HG02943 (cell line): Measurements from ENCODE around the gene METTL1.
A peak's percentile ranks its signal among the peaks of the same experiment; 100 is the strongest.

ENCODE experiments used
- ATAC-seq: cut with Tn5 transposase; IDR thresholded peaks from one replicate; pipeline ENCODE4 v1.9.1; 2021; ENCODE audit warnings: mild to moderate bottlenecking, low read depth, moderate library complexity; ENCODE audit not compliant: unreplicated experiment

Gene METTL1

DNA sequence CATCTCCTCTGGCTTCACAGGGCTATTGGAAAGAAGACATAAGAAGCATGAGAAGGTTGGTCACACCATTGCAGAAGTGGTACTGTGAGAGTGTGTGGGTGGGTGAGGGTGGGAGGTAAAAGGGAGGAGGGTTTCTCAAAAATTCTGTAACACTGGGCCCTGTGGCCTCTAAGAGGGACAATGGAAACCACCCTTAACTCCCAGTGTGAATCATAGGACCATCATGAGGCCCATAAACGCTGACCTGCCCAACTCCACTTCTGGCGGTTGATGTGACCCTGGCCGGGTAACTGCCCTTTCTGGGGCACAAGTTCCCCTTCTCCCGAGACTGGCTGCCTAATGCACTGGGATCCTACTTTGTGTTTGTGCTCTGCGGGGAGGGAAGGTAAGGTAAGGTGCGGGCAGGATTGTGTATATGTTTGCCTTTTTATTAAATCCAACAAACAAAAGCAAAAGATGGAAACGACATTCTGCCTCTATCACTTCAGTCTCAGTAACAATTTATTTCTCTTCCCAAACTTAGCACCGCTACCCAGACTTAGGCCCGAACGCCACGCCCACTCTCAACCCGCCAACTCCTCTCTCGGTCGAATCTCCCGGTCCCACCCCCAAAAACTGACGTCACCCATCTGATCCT is 551 bp downstream of the METTL1 start:
- peak; percentile 75 for ATAC-seq

DNA sequence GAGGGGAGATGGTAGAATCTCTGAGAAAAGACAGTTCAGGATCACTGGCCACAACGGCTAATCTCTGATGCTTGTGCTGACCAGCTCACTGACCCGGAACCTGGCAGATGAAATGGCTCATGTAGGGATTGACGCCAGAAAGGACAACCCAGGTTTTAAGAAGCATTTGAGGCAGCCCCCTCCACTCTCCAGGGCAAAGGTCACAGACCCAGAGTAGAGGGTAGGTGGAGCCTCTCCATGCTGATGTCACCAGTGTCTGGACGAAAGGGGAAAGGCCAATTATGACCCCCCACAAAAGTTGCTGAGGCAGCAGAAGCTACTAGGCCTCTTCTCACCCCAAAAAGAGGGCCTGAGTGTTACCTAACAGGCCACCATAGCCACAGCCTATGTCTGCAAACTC is 1.2 kb downstream of the METTL1 start:
- no peak for ATAC-seq

DNA sequence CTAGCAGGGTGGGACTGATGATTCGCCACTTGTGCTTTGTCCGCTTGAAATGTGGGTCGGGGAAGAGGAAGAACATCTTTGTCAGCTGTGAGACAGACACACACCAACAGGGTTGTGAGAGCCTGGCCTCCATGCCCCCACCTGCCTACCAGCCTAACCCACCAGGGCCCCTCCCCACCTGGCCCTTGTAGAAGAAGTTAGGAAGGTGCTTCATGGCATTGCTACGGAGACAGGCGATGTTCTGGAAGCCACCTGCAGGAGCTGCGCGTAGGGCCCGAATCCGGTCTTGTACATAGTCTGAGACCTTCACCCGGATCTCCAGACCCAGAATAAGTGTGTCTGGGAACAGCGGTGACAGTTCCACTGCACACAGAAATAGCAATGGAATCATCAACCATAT is 2.3 kb downstream of the METTL1 start:
- no peak for ATAC-seq

DNA sequence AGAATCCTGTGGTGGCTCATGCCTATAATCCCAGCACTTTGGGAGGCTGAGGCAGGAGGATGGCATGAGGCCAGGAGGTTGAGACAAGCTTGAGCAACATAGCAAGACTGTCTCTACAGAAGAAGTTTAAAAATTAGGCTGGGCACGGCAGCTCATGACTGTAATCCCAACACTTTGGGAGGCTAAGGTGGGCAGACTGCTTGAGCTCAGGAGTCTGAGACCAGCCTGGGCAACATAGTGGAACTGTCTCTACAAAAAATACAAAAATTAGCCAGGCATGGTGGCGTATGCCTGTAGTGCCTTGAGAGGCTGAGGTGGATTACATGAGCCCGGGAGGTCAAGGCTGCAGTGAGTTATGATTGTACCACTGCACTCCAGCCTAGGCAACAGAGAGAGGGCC is 4.0 kb downstream of the METTL1 start:
- ATAC-seq, result no peak

DNA sequence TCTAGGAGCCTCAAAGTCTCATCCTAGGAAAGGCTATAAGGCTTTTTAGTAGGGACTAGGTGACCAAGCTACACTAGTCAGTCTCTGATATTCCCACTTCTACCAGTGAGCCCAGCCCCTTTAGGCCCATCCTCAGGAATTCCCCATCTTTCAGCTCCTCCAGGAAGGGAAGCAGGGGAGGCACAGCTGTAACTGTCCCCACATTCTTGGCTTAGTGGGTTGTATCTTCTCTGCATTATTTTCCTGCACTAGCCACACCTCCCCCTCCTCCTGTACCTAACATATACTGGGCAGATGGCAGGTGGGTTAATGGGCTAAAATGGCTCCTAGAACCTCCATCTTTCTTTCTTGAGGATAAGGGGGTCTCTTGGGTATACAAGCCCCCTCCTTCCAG is 4.6 kb downstream of the METTL1 start:
- no peak for ATAC-seq

DNA sequence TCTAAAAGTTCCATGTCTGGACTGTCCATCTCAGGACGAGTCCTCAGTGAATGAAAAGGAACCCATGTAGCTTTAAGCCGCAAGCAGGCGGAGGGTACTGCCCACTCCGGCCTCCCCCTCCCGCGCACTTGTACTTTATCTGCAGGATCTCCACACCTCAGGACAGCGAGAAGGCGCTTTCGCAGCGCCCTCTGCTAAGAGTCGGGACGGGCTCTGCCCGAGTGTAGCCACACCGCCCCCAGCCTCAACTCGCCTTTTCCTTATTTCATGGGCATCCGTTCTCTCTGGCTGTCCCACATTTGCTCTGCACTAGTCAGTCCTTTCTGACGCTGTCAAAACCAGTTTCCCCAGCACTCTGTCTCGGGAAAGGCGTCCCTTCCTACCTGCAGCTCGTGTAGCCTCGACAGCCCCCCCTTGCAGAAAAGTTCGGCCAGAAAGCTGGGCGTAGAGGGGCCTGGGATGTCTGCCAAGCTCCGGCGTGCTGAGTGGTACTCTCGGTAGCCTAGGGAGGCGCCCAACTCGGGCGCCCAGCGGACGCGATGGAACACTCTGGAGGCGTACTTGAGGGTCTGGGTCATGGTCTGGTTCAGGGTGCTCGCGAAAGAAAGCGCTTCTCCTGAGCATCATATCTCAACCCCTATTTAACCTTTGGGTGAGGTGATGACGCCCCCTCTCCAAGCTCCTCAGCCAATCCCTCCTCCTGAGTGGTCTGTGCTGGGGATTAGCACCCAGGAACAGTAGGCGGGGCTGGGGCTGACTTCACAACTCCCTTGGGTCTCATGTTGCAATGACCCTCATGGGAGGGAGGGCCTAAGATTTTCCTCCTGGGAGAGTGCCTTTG is 5.2 kb downstream of the METTL1 start, which contains the start of gene CYP27B1:
TSS of gene CYP27B1 (minus strand) at position 615 of the 841 bp plus-strand sequence. CDS start at position 578, 37 bp downstream.
- no peak for ATAC-seq

DNA sequence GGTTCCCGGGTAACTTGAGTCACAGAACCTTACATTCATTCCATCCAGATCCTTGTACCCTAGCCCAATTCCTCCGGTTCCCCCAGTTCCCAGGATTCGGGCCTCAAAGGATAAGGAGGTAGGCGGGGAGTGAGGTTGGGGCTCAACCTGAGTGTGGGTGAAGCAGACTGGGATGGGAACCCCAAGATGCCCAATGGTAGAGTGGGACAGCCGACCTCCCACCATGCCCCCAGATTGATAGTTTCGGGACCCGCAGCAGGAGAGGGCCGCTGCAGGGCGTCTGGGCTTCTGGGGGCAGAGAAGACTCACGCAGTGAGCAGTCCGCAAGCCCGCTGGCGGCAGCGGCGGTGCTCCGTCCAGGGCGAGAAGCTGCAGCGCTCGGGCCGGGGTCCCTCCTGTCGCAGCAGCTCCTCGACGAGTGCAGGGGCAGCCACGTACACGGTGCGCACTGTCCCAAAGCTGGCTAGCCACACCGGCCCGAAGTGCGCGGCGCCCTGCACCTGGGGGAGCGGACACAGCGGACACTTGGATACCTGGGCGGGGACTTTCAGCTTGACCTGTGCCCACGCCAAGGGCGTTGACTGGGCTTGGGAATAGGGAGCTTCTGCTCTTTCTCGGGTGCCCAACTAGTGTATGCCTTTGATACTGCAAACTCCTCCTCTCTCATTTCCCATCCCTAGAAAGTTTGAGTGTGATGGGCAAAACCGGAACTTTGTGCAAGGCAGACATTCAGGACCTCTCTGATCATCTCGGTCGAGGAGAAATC is 6.0 kb downstream of the METTL1 start:
- no peak for ATAC-seq

DNA sequence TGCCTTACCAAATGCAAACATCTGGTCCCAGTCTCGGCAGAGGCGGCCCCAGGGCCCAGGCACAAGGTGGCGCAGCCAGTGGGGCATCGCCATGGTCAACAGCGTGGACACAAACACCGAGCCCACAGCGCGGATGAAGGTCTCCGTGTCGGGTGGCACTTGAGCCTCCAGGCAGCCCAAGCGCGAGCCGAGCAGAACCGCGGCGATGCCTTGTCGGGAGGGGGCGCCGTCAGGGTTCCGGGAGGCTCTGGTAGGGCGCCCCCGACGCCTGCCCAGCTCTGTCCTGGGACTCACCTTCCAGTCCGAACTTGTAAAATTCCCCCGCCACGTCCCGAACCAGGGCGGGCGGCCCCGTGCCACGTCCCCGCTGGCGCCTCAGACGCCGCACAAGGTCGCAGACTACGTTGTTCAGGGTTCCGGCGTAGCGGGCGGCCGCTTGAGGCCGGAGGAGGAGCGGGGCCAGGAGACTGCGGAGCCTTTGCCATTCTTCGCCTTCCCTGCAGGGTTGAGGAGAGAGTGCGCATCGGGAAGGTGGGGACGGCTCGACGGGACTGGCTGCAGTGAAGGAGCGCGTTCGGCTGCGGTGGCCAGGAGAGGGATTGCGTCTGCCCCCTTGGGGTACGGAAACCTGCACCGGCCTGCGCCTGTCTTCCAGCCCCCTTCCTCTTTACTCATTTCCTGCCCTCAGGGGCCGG is 6.8 kb downstream of the METTL1 start:
- ATAC-seq, result no peak

DNA sequence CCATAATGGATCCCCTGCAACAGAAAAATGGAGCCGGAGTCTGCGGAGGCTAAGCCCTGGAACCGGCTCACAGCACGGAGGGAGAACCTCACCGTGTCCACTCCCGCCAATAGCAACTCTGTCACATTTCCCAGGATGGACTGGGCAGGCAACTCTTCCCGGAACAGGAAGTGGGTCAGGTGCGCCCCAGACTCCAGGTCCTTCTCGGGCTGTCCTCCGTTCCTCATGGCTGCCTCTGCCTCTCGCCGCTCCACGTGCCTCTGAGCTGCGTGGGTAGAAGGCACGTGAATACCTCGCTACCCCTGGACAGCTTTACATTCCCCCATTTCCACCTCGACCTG is 7.3 kb downstream of the METTL1 start:
- ATAC-seq, result no peak

DNA sequence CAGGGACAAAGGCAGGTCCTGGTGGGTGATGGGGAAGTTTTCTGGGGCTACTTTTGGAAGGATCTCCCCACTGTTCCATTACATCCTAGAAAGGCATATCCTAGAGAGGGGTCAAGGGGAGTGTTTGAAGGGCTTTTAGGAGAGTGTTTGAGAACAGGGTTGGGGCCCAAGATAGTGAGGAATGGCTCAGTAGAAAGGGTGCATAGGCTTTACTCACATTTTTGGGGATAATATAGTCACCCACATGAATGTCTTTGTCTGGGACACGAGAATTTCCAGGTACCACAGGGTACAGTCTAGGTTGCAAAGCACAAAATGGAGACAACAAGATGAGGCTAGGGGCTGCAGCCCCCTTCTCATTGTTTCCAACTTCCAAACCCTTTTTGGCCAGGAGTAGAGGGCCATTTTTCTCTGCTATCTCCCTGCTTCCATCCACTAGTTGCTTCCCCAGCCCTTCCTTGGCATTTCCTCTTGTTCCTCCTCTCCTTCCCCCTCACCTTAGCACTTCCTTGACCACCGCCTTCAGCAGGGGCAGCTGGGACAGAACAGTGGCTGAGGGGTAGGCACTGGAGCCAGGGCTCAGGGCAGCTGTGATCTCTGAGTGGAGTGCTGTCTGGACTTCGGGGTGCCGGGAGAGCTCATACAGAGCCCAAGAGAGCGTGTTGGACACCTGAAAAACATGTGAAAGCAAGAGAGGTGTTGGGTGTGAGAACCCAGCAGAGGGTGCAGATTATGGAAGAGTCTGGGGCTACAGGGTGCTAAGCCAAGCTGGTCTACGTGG is 7.8 kb downstream of the METTL1 start:
- no peak for ATAC-seq

DNA sequence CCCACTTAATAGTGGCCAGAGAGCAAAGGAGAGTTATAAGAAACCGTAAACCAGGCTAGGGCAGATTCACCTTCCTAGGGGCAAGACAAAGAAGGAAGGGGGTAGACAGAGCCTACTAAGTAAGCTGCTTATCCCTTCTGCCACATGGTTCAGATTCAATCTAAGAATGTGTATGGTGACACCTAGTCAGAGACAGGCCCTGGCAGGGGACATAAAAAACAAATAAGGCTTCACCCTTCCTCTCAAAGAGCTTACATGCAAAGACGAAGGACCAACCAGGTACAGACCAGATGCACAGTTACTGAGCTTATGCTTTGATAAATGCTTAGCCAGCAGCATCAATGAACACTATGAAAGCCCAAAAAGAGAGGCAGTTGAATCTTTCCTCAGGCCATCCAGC is 9.4 kb downstream of the METTL1 start:
- ATAC-seq, result no peak

DNA sequence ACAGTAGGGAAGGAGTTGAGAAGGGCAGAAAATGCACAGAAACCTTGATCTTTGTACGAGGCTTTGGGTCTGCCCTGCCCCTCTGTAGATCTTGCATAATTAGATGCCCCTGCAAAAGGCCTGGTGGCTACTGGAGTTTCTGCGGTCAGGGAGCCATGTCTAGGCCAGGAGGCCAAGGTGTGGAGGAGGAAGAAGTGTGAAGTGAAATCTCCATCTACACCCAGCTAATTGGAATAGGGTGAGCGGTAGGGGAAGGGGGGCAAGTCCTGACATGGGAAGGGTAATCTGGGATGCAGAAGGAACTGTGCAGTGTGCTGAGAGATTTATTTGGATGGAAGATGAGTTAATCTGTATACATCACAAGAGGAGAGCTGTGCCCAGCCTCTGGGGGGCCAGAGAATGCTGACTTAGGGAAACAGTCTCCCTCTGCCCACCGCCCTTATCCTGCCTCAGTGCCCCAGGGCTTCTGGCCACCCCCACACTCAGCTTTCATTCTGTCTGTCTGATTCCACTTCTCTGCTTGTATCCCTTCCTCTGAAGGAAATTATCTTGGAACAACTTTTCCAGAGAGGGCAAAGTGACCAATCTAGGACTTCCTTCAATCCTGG is 10.4 kb downstream of the METTL1 start:
- ATAC-seq, result no peak

DNA sequence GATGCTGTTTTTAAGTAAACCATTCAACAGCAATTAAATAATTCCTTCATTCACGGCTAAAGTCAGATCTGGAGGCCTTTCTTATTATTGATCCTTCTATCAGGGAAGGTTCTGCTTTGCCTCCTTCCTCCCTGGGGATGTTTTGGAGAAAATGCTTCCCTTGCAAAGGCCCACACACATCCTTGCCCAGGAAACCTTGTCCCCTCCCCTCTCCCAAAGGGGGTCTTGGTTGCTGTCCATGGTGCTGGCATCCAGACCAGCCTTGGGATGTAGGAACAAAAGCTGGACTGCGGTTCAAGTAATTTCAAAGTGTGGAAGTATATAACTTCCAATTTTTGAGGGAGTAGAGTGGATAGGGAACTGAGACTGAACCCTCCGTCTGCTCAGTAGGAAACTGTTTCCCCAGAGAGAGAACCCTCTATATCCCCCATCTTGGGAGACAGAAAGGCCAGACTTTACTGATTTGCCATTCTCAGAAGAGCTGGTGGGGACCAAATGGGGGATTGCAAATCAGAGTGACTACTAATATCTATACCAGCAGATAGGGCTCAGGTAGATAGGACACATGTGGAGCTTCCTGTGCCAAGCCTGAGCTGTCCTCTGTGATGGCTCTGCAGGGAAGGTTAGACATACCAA is 11.4 kb downstream of the METTL1 start:
- no peak for ATAC-seq

DNA sequence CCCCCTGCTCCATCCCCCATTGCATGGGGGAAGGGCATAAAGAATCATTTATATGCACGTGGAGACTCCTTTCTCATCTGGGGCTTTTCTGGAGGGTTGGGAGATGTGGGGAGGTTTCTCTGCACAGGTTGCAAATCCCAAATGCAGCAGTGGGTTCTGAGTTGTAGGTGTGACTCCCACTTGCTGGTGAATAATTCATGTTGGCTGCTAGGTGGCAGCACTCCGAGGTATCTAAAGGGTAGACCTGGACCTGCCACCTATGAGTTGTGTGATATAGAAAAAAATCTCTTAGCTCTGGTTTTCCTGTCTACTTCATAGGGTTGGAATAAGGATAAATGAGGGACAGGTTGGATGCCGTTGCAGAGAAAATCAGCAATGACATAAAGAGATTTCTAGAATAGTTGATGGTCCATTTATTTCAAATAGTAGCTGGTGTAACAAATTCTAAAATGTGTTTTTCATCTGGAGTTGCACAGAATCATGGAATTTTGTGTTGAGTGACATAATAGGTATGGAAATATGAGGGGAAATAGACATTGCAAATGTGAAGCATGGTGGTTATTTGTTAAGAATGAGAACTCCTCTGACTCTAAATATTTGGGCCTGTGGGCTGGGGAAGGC is 12.4 kb downstream of the METTL1 start:
- ATAC-seq, result no peak

DNA sequence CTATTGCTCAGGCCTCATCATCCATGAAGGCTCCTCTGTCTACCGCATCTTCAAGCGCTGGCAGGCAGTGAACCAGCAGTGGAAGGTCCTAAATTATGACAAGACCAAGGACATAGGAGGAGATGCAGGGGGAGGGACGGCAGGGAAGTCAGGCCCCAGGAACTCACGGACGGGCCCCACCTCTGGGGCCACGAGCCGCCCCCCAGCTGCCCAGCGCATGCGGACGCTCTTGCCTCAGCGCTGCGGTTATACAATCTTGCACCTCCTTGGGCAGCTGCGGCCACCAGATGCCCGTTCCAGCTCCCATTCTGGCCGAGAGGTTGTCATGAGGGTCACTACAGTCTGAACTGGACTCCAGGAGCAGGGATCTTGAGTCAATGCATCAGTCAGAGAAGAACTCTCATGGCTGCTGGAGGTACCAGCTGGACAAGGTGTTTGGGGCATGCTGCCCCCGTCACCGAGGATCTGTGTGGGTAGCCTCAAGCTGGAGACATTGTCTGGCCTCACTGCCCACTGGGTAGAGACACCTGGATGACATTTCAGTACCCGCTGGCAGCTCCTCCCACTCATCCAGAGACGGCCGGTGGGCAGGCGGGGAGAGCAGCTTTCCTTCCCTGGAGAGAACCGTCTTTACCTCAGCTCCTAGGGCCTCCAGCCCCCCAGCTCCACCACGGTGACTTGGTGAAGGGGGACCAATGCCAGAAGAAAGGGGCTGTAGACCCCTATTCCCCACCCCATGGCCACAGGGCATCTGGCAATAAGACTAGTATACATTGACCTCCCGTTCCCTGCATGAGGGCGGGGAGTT is 13.1 kb downstream of the METTL1 start:
- ATAC-seq, result no peak

DNA sequence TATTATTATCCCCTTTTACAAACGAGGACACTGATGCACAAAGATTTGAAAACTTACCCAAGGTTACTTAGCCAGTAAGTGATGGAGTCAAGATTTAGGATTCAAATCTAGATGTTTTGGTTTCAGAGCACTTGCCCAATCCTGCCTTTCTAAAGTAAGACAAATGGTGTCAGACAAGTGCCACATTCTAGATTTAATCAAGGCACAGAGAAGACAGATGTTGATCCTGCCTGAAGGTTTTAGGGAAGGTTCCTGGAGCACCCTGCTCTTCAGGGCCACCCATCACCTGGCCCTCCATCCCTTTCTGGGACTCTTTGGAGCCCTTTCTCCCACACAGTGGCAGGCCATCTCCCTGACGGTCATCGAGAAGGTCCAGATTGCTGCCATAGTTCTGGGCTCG is 14.1 kb downstream of the METTL1 start:
- no peak for ATAC-seq

DNA sequence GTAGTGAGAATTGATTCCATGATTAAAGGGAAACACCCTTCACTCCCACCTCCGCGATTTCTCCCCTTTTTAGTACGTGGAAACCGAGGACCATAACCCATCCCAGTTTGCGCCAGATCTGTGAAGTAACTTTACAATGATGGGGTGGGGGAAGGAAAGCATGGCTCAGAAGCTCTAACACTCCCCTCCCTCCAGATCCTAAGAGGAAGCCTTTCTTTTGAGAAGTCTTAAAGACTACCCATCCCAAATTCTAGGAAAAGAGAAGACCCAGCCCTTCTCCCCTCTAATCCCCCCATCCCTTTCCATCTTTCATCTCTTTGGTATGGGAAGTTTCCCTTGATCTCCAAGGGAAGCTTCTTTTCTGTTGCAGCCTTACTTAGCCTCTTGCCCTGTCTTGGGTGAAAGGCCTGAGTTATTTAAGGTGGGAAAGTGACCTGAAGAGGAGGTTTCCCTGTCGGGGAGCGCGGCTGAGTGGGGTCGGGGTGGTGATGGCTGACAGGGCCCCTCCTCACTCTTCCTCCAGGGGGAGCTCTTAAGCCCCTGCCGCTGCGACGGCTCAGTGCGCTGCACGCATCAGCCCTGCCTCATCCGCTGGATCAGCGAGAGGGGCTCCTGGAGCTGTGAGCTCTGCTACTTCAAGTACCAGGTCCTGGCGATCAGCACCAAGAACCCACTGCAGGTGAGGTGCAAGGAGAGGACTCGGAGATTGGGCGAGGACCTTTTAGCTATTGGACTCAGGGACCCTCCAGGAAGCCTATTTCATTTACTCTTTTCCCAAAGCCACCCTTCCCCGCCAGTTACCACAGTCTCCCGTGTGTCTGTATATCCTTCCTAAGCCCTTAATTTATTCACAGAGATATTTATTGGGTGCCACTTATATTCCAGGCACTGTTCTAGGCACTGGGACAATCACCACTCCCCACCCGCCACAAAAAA is 15.2 kb downstream of the METTL1 start:
- no peak for ATAC-seq
